Activated CD8-positive, alpha-beta memory T cell treated with anti-CD3 and anti-CD28 coated beads for 4 hours (primary cell): ENCODE results near the gene MRPL19.

Experiments used
- DNase-seq, 2 donors: peaks; one replicate each; pipeline ENCODE4 v3.0.0-alpha.2; 2020; ENCODE audit warnings: low read depth in 2 of 2

Gene MRPL19

DNA sequence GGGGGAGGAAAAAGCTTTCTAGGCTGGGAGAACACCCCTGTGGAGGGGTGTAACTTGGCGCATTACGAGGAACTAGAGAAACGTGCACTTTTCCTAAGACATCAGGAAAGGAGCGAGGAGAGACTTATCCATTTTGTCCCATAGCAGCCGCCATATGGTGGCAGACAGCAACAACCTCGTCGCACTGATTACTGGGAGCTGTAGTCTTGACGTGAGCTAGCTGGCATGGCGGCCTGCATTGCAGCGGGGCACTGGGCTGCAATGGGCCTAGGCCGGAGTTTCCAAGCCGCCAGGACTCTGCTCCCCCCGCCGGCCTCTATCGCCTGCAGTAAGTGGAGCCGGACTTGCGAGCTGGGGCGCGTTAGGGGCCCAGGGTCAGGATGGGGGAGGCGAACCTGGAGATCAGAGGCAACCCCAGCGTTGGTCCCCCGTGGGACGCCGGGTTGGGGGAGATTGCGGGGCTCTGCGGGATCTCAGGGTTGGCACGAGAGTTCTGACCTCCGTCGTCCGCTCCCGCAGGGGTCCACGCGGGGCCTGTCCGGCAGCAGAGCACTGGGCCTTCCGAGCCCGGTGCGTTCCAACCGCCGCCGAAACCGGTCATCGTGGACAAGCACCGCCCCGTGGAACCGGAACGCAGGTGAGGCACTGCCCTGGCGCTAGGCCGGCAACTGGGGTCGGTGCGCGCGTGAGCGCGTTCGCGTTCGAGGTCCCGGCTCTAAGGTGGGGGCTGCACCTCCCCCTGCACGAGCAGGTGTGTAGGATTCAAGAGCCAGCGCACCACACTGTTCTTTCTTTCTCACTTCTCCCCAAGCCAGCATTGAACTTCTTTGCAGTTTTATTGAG, at the start of gene MRPL19:
TSS of gene MRPL19 (plus strand) at position 201 of the 843 bp plus-strand sequence. CDS start at position 226, 25 bp downstream.
- peak; percentile 40 to 60 for DNase-seq

DNA sequence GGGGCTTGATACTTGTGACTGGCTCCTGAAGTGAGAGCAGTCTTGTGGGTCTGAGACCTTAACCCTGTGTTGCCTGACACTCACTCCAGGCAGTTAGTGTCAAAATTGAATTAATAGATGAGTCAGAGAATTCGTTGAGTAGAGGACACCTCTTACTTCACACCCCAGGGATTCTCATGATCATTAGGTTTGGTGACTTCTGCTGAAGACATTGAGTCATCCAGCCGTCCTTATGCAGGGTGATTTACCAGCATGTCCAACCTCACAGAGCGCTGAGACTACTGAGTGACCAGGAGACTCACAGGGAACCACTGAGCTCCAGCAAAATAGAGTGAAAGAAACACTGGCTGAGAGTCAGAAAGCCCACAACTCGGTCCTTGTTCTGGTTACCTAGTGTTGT, 49.8 kb upstream of the MRPL19 start:
- DNase-seq: no peak

DNA sequence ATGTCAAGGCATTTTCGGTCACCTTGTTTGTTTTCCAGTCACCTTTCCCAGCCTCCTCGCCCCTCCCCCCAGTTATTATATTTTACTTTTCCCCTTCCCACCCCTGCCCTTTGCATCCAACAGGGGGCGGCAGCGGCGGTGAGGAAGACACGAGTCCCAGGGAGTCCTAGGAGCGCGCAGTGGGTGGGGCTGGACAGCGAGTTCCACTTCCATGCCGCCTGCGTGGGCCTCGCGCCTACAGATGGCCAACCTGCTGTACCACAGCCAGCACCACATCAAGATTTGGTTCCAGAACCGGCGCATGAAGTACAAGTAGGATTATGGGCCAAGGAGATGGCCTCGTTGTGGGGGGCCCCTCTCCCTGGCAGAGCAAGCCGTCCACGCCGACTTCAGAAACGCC, 48.6 kb upstream of the MRPL19 start:
- DNase-seq: no peak

GRCh38 chr2:75598589-75599155, 47.9 kb upstream of the MRPL19 start:
- no peak for DNase-seq

- DNase-seq: no peak
Measured at GRCh38 chr2:75600461-75601011, 46.0 kb upstream of the MRPL19 start.

DNA sequence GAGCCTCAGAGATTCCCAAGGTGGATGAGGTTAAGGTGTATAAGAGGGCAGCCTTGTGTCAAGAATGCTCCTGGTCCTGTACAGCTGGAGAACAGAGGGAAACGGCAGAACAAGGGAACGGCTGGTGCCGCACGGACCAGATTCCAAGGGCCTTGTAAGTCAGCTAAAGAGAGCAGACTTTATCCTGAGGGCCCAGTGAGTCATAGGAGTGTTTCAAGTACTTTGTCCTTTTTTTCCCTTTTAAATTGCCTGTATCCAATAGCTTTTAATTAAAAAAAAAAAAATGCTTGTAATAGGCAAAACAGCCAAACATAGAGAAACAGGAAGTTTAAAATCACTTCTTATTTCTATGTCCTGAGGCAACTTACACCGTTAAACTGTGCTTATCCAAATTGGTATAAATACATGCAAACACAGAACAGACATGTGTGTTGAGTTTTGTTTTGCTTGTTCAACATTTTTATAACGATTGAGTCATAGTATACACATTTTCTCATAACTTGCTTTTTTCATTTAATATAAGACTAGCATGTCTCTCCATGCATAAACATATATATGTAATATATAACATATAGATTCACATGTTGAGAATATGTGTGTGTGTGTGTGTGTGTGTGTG, 43.8 kb upstream of the MRPL19 start:
- no peak for DNase-seq

- no peak for DNase-seq
Measured at GRCh38 chr2:75603477-75603876, 43.1 kb upstream of the MRPL19 start.

GRCh38 chr2:75604484-75604883, 42.1 kb upstream of the MRPL19 start:
- no peak for DNase-seq

DNA sequence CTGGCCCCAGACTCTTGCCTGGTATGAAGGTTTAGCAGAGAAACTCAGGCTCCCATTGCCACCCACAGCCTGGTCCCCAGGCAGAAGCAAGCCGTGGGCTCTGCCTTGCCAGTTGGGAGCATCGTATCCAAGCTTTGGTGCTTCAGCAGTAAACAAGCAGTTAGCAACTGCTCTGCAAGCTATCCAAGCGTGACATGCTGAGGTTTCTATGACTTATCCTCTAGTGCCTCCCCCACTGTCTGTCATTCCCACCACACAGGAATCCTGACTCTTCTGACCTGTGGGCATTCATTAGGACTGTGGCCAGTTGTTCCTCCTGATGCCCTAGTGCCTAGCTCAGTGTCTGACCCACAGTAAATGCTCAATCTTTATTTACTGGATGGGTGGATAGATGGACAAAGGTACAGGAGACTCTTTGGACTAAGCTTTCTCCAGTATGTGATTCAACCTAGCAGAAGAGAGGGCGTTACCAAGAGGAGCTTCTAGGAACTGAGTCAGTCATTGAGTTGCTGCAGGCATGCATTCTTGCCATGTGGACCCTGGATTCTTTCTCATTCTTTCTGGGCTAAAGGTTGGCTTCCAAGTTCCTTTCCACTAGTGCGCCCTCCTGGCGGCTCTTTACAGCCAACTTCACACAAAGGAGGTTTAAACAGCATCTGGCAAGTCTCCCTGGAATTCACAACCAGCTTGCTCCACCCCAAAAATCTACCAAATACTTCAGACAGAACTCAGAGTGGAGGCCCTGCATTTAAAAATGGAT, 40.6 kb upstream of the MRPL19 start:
- DNase-seq: no peak

DNA sequence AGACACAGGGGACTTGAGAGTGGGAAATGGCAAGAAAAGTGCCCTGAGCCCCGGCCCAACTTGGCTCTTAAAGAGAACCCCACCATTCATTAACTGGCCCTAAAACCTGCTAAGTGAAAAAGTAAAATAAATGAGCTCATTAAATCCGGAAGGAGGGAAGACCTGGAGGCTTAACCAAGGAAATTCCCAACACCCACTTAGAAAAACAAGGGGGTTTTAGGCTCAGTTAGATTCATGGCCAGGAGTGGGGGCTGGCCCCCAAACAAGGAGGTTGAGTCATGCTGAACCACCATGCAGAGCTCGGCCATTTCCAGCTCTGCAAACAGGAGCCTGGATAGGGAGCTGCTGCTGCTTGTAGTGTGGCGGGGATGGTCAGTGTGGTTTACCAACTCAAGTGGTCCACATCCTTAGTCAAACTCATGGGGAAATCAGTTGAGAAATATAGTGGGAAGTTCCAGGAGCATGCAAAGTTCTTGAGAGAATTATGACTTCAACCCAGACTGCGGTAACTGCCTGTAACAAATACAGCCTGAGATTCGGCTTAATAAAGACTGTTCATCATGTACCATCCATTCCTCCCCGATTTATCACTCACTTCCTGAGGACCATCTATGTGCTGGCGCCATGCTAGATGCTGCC, 39.7 kb upstream of the MRPL19 start:
- DNase-seq: no peak

DNA sequence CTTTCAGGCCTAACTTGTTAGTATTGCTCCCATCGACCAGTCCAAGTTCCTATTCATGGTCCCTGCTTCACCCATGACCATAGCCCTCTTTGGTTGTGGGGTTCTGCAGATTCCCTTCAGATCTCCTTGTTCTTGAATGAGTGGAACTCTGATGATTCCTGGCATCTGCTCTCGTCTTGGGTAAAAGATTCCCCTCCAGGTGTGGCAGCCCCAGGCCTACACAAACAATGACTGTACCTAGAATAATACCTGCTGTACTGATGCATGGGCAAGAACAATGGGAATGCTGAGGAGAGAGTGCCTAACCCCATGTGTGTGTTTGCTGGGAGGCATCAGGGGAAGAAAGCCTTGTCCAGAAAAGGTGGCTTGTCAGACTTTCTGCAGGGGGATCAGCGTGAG, 39.2 kb upstream of the MRPL19 start:
- DNase-seq: no peak

DNA sequence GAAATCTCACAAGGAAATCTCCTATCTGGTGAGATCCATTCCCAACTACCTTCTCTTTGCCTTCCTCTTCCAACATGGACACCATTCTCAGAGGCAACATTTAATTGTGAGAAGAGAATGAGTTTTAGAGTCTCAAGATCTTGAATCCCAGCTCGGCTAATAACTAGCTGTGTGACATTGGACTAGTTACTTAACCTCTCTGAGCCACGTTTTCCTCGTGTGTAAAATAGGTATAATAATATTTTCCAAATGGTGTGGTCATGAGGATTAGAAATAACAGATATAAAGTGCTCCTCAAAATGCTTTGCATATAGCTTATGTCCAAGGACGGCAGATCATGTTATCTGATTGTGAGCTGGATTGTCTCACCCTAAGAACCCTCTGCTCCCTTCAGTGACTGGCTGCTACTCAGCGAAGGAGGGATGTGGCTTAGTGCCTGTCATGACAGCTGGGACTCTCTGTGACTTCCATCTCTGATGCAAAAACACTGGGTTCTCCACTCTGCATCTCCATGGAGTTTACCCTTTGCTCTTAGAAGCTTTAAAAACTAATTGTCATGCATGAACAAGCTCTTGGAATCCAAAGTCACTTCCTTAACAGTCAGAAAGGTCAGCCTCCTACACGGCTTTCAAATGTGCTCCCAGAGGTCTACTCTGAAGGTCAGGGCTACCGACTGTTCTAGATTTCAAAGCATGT, 38.4 kb upstream of the MRPL19 start:
- no peak for DNase-seq

GRCh38 chr2:75608684-75609333, 37.8 kb upstream of the MRPL19 start:
- peak in 1 of 2 donors; percentile 10 for DNase-seq

DNA sequence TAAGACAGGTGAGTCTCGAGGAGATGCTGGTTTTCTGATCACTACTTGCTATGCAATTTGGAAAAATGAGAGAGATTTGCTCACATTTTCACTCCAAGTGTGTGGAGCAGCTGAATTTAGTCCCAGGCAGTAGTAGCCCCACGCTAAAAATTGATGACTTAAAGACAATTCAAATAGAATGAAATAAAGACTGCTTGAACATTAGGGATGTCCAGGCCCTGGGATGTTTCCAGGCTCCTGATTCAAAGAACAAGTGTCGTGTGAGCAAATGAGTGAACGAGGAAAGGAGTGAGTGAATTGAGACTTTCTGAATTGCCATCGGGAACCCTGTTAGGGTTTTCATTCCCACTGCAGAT, 37.3 kb upstream of the MRPL19 start:
- no peak for DNase-seq

DNA sequence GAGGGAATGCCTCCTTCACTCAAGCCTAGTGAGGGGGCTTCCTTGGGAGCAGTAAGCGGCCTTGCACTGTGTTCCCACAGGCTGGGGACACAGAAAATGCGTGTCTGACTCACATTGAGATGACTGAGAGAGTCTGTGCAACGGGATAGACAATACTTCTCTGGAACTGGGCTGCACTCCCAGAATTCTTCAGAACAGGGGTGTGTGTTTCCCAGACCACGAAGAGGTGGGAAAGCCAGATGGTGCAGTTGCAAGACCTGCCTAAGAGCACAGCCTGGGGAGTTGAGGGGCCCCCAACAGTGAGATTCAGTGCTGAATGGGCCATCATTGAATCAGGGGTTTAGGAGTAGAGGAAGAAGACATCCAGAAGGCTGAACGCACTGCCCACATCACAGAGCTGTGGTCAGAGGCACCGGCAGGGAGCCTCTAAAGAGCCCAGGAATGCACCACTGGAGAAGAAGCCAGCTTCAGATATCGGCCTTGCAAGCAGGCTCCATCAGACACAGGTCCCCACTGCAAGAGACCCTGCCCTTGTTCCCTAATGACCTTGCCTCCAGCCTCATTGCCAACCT, 36.6 kb upstream of the MRPL19 start:
- DNase-seq: no peak

DNA sequence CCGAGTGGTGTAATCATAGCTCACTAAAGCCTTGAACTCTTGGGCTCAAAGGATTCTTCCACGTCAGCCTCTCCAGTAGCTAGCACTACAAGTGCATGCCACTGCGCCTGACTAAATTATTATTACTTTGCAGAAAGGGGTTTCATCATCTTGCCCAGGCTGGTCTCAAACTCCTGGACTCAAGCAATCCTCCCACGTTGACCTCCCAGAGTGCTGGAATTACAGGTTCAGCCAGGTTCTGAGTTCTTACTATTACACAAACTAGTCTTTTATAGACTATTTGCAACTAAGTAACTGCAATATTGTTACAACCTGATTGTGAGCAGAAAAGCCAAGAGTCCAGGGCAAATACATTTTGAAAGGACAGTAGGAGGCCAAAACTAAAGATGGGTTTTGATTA, 35.9 kb upstream of the MRPL19 start:
- no peak for DNase-seq

GRCh38 chr2:75612108-75612861, 34.3 kb upstream of the MRPL19 start:
- no peak for DNase-seq

GRCh38 chr2:75612862-75613243, 33.7 kb upstream of the MRPL19 start:
- DNase-seq: no peak

DNA sequence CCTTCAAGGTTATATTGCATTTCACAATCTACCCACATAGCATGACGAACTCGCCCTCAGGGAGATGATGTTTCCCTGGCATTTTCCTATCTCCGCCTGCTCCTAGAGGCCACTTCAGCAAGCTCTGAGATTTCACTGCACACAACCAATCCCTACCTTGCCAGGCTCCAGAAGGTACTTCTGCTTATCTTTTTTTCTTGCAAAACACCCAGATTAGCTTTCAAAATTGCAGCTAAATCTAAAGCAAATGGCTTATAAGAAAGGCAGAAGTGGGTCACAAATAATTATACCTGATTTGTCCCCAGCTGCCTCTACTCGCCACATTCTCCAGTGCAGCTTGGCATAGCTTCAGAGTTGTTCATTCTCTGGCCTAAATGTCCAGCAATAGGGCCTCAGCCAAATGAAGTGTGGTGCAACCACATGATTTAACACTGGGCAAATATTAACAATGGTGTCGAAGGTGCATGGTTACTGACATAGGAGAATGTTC, 32.4 kb upstream of the MRPL19 start:
- DNase-seq: no peak
